IPS DF 6.9 (cell line): ENCODE data around the gene EED.
"Not testable (repeated sequence)": the region's sequence is repeated elsewhere in the genome, so short reads cannot be mapped to it uniquely, and the experiment has no call there.

Experiments
- DNase-seq: peaks from one replicate; pipeline ENCODE4 v3.0.0-alpha.2; 2013; ENCODE audit warnings: low read depth, low spot score
- H3K27ac ChIP-seq: one replicate; pipeline ENCODE4 v1.5.1; 2013; ENCODE audit warnings: low read length, control low read depth
- H3K27me3 ChIP-seq: 2 replicates; pipeline ENCODE4 v1.6.1; 2013; ENCODE audit warnings: mild to moderate bottlenecking, low read length; ENCODE audit not compliant: control insufficient read depth, insufficient read depth
- H3K36me3 ChIP-seq: 2 replicates; pipeline ENCODE4 v1.6.1; 2013; ENCODE audit warnings: low read length; ENCODE audit not compliant: control insufficient read depth, insufficient read depth
- H3K4me1 ChIP-seq: 2 replicates; pipeline ENCODE4 v1.6.1; 2013; ENCODE audit warnings: low read length; ENCODE audit not compliant: control insufficient read depth, insufficient read depth
- H3K4me3 ChIP-seq: 2 replicates; pipeline ENCODE4 v1.5.1; 2013; ENCODE audit warnings: mild to moderate bottlenecking, low read length
- H3K9me3 ChIP-seq: 2 replicates; pipeline ENCODE4 v1.6.1; 2013; ENCODE audit warnings: low read length, inconsistent platforms; ENCODE audit not compliant: control insufficient read depth, insufficient read depth
- WGBS: extraction: QIAGEN DNeasy Blood & Tissue Kit; methylation state at CpG from one replicate; pipeline ENCODE4 v1.1.7; 2013; ENCODE audit warnings: mixed read lengths, missing lambda C conversion rate; ENCODE audit not compliant: insufficient read length, insufficient coverage; 5-methylcytosine and 5-hydroxymethylcytosine counted together

The EED gene

GRCh38 chr11:86291466-86292262 is 47.1 kb downstream of the EED start:
- Histone ChIP-seq H3K4me1 (no peaks in the 10 kb centered on the region), H3K27me3 (no peaks in the 10 kb centered on the region), H3K9me3 (no peaks in the 10 kb centered on the region), H3K4me3 (no peak overlapping the region), H3K36me3 (no peaks in the 10 kb centered on the region), H3K27ac (no peak overlapping the region)
- peak; percentile 35 for DNase-seq
- no CpG with 5 or more reads among the region's 3 CpGs for WGBS

GRCh38 chr11:86292912-86293616 is 48.5 kb downstream of the EED start:
- no peaks in the 10 kb centered on the region for H3K9me3 ChIP-seq
- H3K27me3 ChIP-seq = no peaks in the 10 kb centered on the region
- no peaks in the 10 kb centered on the region for H3K4me1 ChIP-seq
- no peaks in the 10 kb centered on the region for H3K36me3 ChIP-seq
- no peak for DNase-seq
- WGBS = no CpG with 5 or more reads among the region's 6 CpGs
- H3K4me3 ChIP-seq = no peak overlapping the region
- H3K27ac ChIP-seq = no peak overlapping the region

- Histone ChIP-seq H3K27me3 (no peaks in the 10 kb centered on the region), H3K9me3 (no peaks in the 10 kb centered on the region), H3K4me3 (no peak overlapping the region), H3K4me1 (no peaks in the 10 kb centered on the region), H3K36me3 (no peaks in the 10 kb centered on the region), H3K27ac (no peak overlapping the region)
- no peak for DNase-seq
Observed at GRCh38 chr11:86294026-86294425, 49.5 kb downstream of the EED start.

GRCh38 chr11:86301742-86302091 is 57.2 kb downstream of the EED start:
- no CpG with 5 or more reads among the region's 6 CpGs for WGBS
- H3K27ac ChIP-seq = no peak overlapping the region
- DNase-seq = no peak
- no peaks in the 10 kb centered on the region for H3K4me1 ChIP-seq
- H3K27me3 ChIP-seq = no peaks in the 10 kb centered on the region
- no peak overlapping the region; the same call in 1 of the 2 replicates for H3K4me3 ChIP-seq
- no peaks in the 10 kb centered on the region for H3K9me3 ChIP-seq
- H3K36me3 ChIP-seq = no peaks in the 10 kb centered on the region

- peak within 1 kb of the TSS; percentile 87 for H3K4me3 ChIP-seq
- WGBS = no CpG with 5 or more reads among the region's 30 CpGs
- H3K27ac ChIP-seq = no peak within 1 kb of the TSS
- no peaks in the 10 kb centered on the region for H3K9me3 ChIP-seq
- H3K4me1 ChIP-seq = no peaks in the 10 kb centered on the region
- no peaks in the 10 kb centered on the region for H3K27me3 ChIP-seq
- no peaks in the 10 kb centered on the region for H3K36me3 ChIP-seq
- DNase-seq = peak; percentile 85
Observed at GRCh38 chr11:86302092-86302793, 57.7 kb downstream of the EED start, which contains the start of gene HIKESHI. TSS of gene HIKESHI (plus strand) at chr11:86302240. CDS start at chr11:86302449, 209 bp downstream.

- DNase-seq = no peak
- no CpG with 5 or more reads among the region's 2 CpGs for WGBS
- no peak overlapping the region for H3K27ac ChIP-seq
Observed at GRCh38 chr11:86303257-86303656, 58.7 kb downstream of the EED start.

GRCh38 chr11:86308710-86309109 is 64.2 kb downstream of the EED start:
- H3K36me3 ChIP-seq, H3K4me3 ChIP-seq, DNase-seq, H3K4me1 ChIP-seq, H3K27ac ChIP-seq, H3K27me3 ChIP-seq, H3K9me3 ChIP-seq: not testable (repeated sequence)
- WGBS = no CpG with 5 or more reads among the region's 4 CpGs

More at GRCh38 chr11:86303257-86303656, 58.7 kb downstream of the EED start:
- no peaks in the 10 kb centered on the region for H3K4me1 ChIP-seq
- no peak overlapping the region; the same call in 1 of the 2 replicates for H3K4me3 ChIP-seq
- no peaks in the 10 kb centered on the region for H3K27me3 ChIP-seq
- no peaks in the 10 kb centered on the region for H3K9me3 ChIP-seq
- no peaks in the 10 kb centered on the region for H3K36me3 ChIP-seq

GRCh38 chr11:86313793-86314192 is 69.2 kb downstream of the EED start:
- Histone ChIP-seq H3K4me1 (no peaks in the 10 kb centered on the region), H3K27ac (no peak overlapping the region), H3K9me3 (no peaks in the 10 kb centered on the region), H3K27me3 (no peaks in the 10 kb centered on the region), H3K36me3 (no peaks in the 10 kb centered on the region), H3K4me3 (no peak overlapping the region)
- WGBS = no CpG with 5 or more reads among the region's 2 CpGs
- no peak for DNase-seq

GRCh38 chr11:86314636-86315035 is 70.1 kb downstream of the EED start:
- no peak overlapping the region for H3K27ac ChIP-seq
- H3K4me3 ChIP-seq = no peak overlapping the region
- H3K9me3 ChIP-seq = no peaks in the 10 kb centered on the region
- H3K4me1 ChIP-seq = no peaks in the 10 kb centered on the region
- H3K36me3 ChIP-seq = no peaks in the 10 kb centered on the region
- no peaks in the 10 kb centered on the region for H3K27me3 ChIP-seq
- no peak for DNase-seq
- no CpG with 5 or more reads among the region's 2 CpGs for WGBS
